HEK293T (cell line): ENCODE data around the gene CCDC57.

Experiments used
- ARNT ChIP-seq: fragments of 450-650 bp; IDR thresholded peaks from 2 replicates; pipeline ENCODE4 v1.6.1; 2017; ENCODE audit warnings: mild to moderate bottlenecking
- NFRKB ChIP-seq: fragments of 450-650 bp; IDR thresholded peaks from 2 replicates; pipeline ENCODE4 v1.6.1; 2016; ENCODE audit warnings: mild to moderate bottlenecking, moderate library complexity
- SP1 ChIP-seq: fragments of 450-650 bp; IDR thresholded peaks from 2 replicates; pipeline ENCODE4 v1.6.1; 2017

DNA sequence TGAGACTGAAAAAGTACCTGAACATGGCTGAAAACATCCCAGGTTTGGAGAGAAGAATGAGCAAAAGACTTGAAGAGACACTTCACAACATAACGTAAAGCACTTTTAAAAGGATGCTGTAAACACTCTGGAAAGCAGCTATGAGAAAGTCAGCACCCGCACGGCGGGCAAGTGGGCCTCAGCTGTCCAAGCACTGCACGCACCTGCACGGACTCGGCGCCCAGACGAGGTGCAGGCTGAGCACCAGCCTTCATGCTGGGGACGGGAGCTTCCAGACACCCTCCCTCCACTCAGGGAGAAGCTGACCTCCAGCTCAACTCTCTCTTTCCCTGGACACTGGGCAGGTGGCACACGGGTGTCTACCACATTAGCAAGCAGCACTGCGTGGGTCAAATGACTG lies 13.1 kb downstream of the CCDC57 start:
- TF ChIP-seq SP1 (no peak), NFRKB (no peak), ARNT (no peak)
